Lower lobe of right lung (tissue), 2 donors: ENCODE measurements around the gene FHIT. TPM values are rescaled to one million over a fixed set of nuclear protein-coding genes. Genes with fewer than 3 reads are reported as not detected.

Experiments used
- ATAC-seq, 2 donors: fragments of 200-7000 bp; cut with Tn5 transposase; one replicate each; pipeline ENCODE4 v1.9.1; 2020 to 2022; ENCODE audit warnings: mild to moderate bottlenecking in 2 of 2, moderate library complexity in 2 of 2
- DNase-seq: peaks from one replicate; pipeline ENCODE4 v3.0.0-alpha.2; 2020
- H3K27ac ChIP-seq: fragments of 200-600 bp; one replicate; pipeline ENCODE4 v1.8.0; 2022
- H3K27me3 ChIP-seq: fragments of 200-600 bp; one replicate; pipeline ENCODE4 v1.8.0; 2022; ENCODE audit warnings: low read depth
- H3K36me3 ChIP-seq: fragments of 200-600 bp; one replicate; pipeline ENCODE4 v1.8.0; 2022; ENCODE audit warnings: mild to moderate bottlenecking
- H3K4me1 ChIP-seq: fragments of 200-600 bp; one replicate; pipeline ENCODE4 v1.8.0; 2022
- H3K4me3 ChIP-seq: fragments of 200-600 bp; one replicate; pipeline ENCODE4 v1.8.0; 2022; ENCODE audit warnings: mild to moderate bottlenecking
- H3K9me3 ChIP-seq: fragments of 200-600 bp; one replicate; pipeline ENCODE4 v1.8.0; 2022
- CTCF ChIP-seq: fragments of 200-600 bp; IDR thresholded peaks from one replicate; pipeline ENCODE4 v1.8.0; 2022; ENCODE audit warnings: antibody characterized with exemption, mild to moderate bottlenecking
- intact Hi-C: fragments of 100-400 bp; cut with DNase I; formaldehyde crosslinking; loops from one replicate; pipeline ENCODE4 v1.11.0; 2022
- total RNA-seq: library from RNA; stranded (reverse); fragmentation: NEBNext Ultra II Directional; extraction: Animal tissue kit (Norgen Biotek cat#: 25700); gene quantifications from one replicate; pipeline ENCODE4 v1.2.1, GENCODE V29; 2021
- donor health status: DM: no; HTN: yes; CAD: no; lungs with severe emphysema.

FHIT gene
- total RNA-seq, 1 donor from 2014 or later, result 10.3 TPM

- H3K36me3 ChIP-seq, result no peaks in the 10 kb centered on the region
- ATAC-seq (no peak), DNase-seq (no peak)
- intact Hi-C loops, result no loop called here
- no peak for TF ChIP-seq CTCF
- H3K4me1 ChIP-seq, result peaks cover 6% of the 10 kb centered on the region
- H3K27ac ChIP-seq, result no peak overlapping the region
- no peaks in the 10 kb centered on the region for H3K27me3 ChIP-seq
- H3K4me3 ChIP-seq, result no peak overlapping the region
- no peaks in the 10 kb centered on the region for H3K9me3 ChIP-seq
Observed at GRCh38 chr3:61015859-61016258, 235.4 kb downstream of the FHIT start.

- TF ChIP-seq CTCF, result no peak
- no peak overlapping the region for H3K4me3 ChIP-seq
- no peaks in the 10 kb centered on the region for H3K9me3 ChIP-seq
- no peak for ATAC-seq
- H3K27me3 ChIP-seq, result no peaks in the 10 kb centered on the region
- intact Hi-C loops, result no loop called here
- no peak for DNase-seq
- peaks cover 6% of the 10 kb centered on the region for H3K4me1 ChIP-seq
- H3K27ac ChIP-seq, result no peak overlapping the region
- no peaks in the 10 kb centered on the region for H3K36me3 ChIP-seq
Observed at GRCh38 chr3:61015408-61015807, 235.8 kb downstream of the FHIT start.

GRCh38 chr3:61008998-61009380 is 242.3 kb downstream of the FHIT start:
- no peaks in the 10 kb centered on the region for H3K27me3 ChIP-seq
- no peak overlapping the region for H3K4me3 ChIP-seq
- intact Hi-C loops, result no loop called here
- DNase-seq (peak; percentile 55), ATAC-seq (peak; percentile 65 to 78)
- H3K4me1 ChIP-seq, result no peaks in the 10 kb centered on the region
- H3K27ac ChIP-seq, result no peak overlapping the region
- no peaks in the 10 kb centered on the region for H3K36me3 ChIP-seq
- TF ChIP-seq CTCF, result no peak
- no peaks in the 10 kb centered on the region for H3K9me3 ChIP-seq

- no peaks in the 10 kb centered on the region for H3K27me3 ChIP-seq
- intact Hi-C loops, result no loop called here
- ATAC-seq, result no peak
Observed at GRCh38 chr3:61008153-61008997, 242.9 kb downstream of the FHIT start.

GRCh38 chr3:61005591-61005990 is 245.7 kb downstream of the FHIT start:
- TF ChIP-seq CTCF, result no peak
- intact Hi-C loops, result no loop called here
- ATAC-seq, result peak; percentile 44 to 51

More at GRCh38 chr3:61008153-61008997, 242.9 kb downstream of the FHIT start:
- no peak for DNase-seq
- Histone ChIP-seq H3K36me3 (no peaks in the 10 kb centered on the region), H3K4me3 (no peak overlapping the region), H3K4me1 (no peaks in the 10 kb centered on the region), H3K27ac (no peak overlapping the region), H3K9me3 (no peaks in the 10 kb centered on the region)
- TF ChIP-seq CTCF, result no peak

More at GRCh38 chr3:61005591-61005990, 245.7 kb downstream of the FHIT start:
- Histone ChIP-seq H3K27me3 (no peaks in the 10 kb centered on the region), H3K36me3 (no peaks in the 10 kb centered on the region), H3K4me1 (no peaks in the 10 kb centered on the region), H3K9me3 (no peaks in the 10 kb centered on the region), H3K4me3 (no peak overlapping the region), H3K27ac (no peak overlapping the region)
- no peak for DNase-seq
